HG03045 (cell line): ENCODE measurements around the gene PIKFYVE.
"Not testable (repeated sequence)": the region's sequence is repeated elsewhere in the genome, so short reads cannot be mapped to it uniquely, and the experiment has no call there.

Source experiments
- ATAC-seq: cut with Tn5 transposase; IDR thresholded peaks from one replicate; pipeline ENCODE4 v1.9.1; 2021; ENCODE audit warnings: mild to moderate bottlenecking, moderate library complexity; ENCODE audit not compliant: unreplicated experiment

The PIKFYVE gene

GRCh38 chr2:208296610-208297009 is 30.6 kb downstream of the PIKFYVE start:
- ATAC-seq, result no peak

GRCh38 chr2:208297961-208298360 is 31.9 kb downstream of the PIKFYVE start:
- no peak for ATAC-seq

- ATAC-seq, result no peak
These were observed 35.0 kb downstream of the PIKFYVE start for GRCh38 chr2:208300847-208301618.

GRCh38 chr2:208304157-208304556 is 38.1 kb downstream of the PIKFYVE start:
- no peak for ATAC-seq

GRCh38 chr2:208304695-208305094 is 38.6 kb downstream of the PIKFYVE start:
- no peak for ATAC-seq

- ATAC-seq, result no peak
These were observed 40.2 kb downstream of the PIKFYVE start for GRCh38 chr2:208306291-208306690.

- ATAC-seq, result peak; percentile 62
These were observed 45.3 kb downstream of the PIKFYVE start for GRCh38 chr2:208311321-208311720.

- peak; percentile 58 for ATAC-seq
These were observed 45.9 kb downstream of the PIKFYVE start for GRCh38 chr2:208311954-208312353.

- ATAC-seq, result peak; percentile 55
These were observed 49.2 kb downstream of the PIKFYVE start for GRCh38 chr2:208315081-208315788.

GRCh38 chr2:208318127-208318526 is 52.1 kb downstream of the PIKFYVE start:
- no peak for ATAC-seq

- ATAC-seq, result no peak
These were observed 53.3 kb downstream of the PIKFYVE start for GRCh38 chr2:208319391-208319790.

- ATAC-seq, result peak; percentile 84
These were observed 54.6 kb downstream of the PIKFYVE start for GRCh38 chr2:208320686-208321085.

- no peak for ATAC-seq
These were observed 60.0 kb downstream of the PIKFYVE start for GRCh38 chr2:208326016-208326415.

- ATAC-seq, result no peak
These were observed 63.4 kb downstream of the PIKFYVE start for GRCh38 chr2:208329485-208329884.

GRCh38 chr2:208334230-208334629 is 68.2 kb downstream of the PIKFYVE start:
- ATAC-seq, result no peak

GRCh38 chr2:208346756-208347155 is 80.7 kb downstream of the PIKFYVE start:
- ATAC-seq, result no peak

GRCh38 chr2:208350610-208351009 is 84.6 kb downstream of the PIKFYVE start:
- no peak for ATAC-seq

- ATAC-seq, result no peak
These were observed 86.9 kb downstream of the PIKFYVE start for GRCh38 chr2:208352644-208353567.

GRCh38 chr2:208354964-208355381 is 88.9 kb downstream of the PIKFYVE start:
- no peak for ATAC-seq

GRCh38 chr2:208356420-208356819 is 90.4 kb downstream of the PIKFYVE start:
- not testable (repeated sequence) for ATAC-seq
